Smooth muscle cell (in vitro differentiated cells): ENCODE measurements around the gene S1PR5. TPM values are rescaled to one million over a fixed set of nuclear protein-coding genes. Genes with fewer than 3 reads are reported as not detected.

Source experiments
- DNase-seq: peaks from one replicate; lab custom pipeline; 2025; ENCODE audit not compliant: unreplicated experiment; lab: John Stamatoyannopoulos, UW
- H2AFZ ChIP-seq: fragments of 200-600 bp; sonication (generic); 2 replicates; pipeline ENCODE4 v1.6.0; 2016; ENCODE audit warnings: antibody characterized with exemption, low read depth, mild to moderate bottlenecking
- H3F3A ChIP-seq: fragments of 200-600 bp; sonication (generic); 2 replicates; pipeline ENCODE4 v1.6.0; 2017; ENCODE audit warnings: antibody characterized with exemption, low read depth
- H3K27ac ChIP-seq: fragments of 200-600 bp; sonication (generic); 2 replicates; pipeline ENCODE4 v1.5.1; 2016; ENCODE audit warnings: low read depth, mild to moderate bottlenecking
- H3K27me3 ChIP-seq: fragments of 200-600 bp; sonication (generic); 2 replicates; pipeline ENCODE4 v1.6.1; 2016; ENCODE audit warnings: low read depth, mild to moderate bottlenecking
- H3K36me3 ChIP-seq: fragments of 200-600 bp; sonication (generic); 2 replicates; pipeline ENCODE4 v1.5.1; 2016; ENCODE audit warnings: low read depth
- H3K4me1 ChIP-seq: fragments of 200-600 bp; sonication (generic); 2 replicates; pipeline ENCODE4 v1.5.1; 2016; ENCODE audit warnings: low read depth
- H3K4me2 ChIP-seq: fragments of 200-600 bp; sonication (generic); 2 replicates; pipeline ENCODE4 v1.6.0; 2016; ENCODE audit warnings: mild to moderate bottlenecking
- H3K4me3 ChIP-seq: fragments of 200-600 bp; sonication (generic); 2 replicates; pipeline ENCODE4 v1.5.1; 2016; ENCODE audit warnings: mild to moderate bottlenecking
- H3K79me2 ChIP-seq: fragments of 200-600 bp; sonication (generic); 2 replicates; pipeline ENCODE4 v1.6.0; 2016; ENCODE audit warnings: low read depth, mild to moderate bottlenecking
- H3K9ac ChIP-seq: fragments of 200-600 bp; sonication (generic); 2 replicates; pipeline ENCODE4 v1.6.0; 2016; ENCODE audit warnings: low read depth
- H3K9me3 ChIP-seq: fragments of 200-600 bp; sonication (generic); replicated peaks from 2 replicates; pipeline ENCODE4 v1.5.1; 2016; ENCODE audit warnings: low read depth
- H4K20me1 ChIP-seq: fragments of 200-600 bp; sonication (generic); 2 replicates; pipeline ENCODE4 v1.6.0; 2016; ENCODE audit warnings: low read depth
- CTCF ChIP-seq: fragments of 200-600 bp; sonication (generic); IDR thresholded peaks from 2 replicates; pipeline ENCODE4 v1.5.1; 2017; ENCODE audit warnings: borderline replicate concordance, mild to moderate bottlenecking, antibody characterized with exemption; ENCODE audit not compliant: insufficient read depth, poor library complexity, severe bottlenecking
- WGBS: methylation state at CpG from one replicate; pipeline ENCODE4 v1.1.7; 2016; ENCODE audit warnings: low lambda C conversion rate; 5-methylcytosine and 5-hydroxymethylcytosine counted together
- polyA plus RNA-seq: library from polyadenylated mRNA; unstranded; fragments of >200 nt; fragmentation: Nextera tagmentation; extraction: Ambion mirVana; gene quantifications from 2 replicates; pipeline ENCODE4 v1.2.1, GENCODE V29; 2016
- total RNA-seq: library from RNA; depleted of rRNA; stranded (reverse); fragments of >200 nt; gene quantifications from 2 replicates; pipeline ENCODE4 v1.2.3, GENCODE V29; 2014

Gene S1PR5
- total RNA-seq = 5.3 and 6.3 TPM in 2 replicates
- polyA plus RNA-seq = 6.8 and 9.0 TPM in 2 replicates

GRCh38 chr19:10517361-10517759 is at the start of gene S1PR5:
Gene S1PR5 (minus strand): TSS chr19:10517447. CDS start chr19:10515011, 2,436 bp downstream.
- H3F3A ChIP-seq = no peaks in the 10 kb centered on the region
- H3K27me3 ChIP-seq = peaks cover 19% of the 10 kb centered on the region
- H3K4me3 ChIP-seq = peak within 1 kb of the TSS; percentile 54
- H3K36me3 ChIP-seq = no peaks in the 10 kb centered on the region
- no peak for TF ChIP-seq CTCF
- no peak within 1 kb of the TSS for H3K27ac ChIP-seq
- peak; percentile 50 for DNase-seq
- WGBS = 2% methylated on average over 28 of the region's 39 CpGs
- peak within 1 kb of the TSS; percentile 93 for H3K4me2 ChIP-seq
- peaks cover 12% of the 10 kb centered on the region for H3K4me1 ChIP-seq
- peaks cover 16% of the 10 kb centered on the region for H3K79me2 ChIP-seq
- H3K9ac ChIP-seq = no peak within 1 kb of the TSS
- H3K9me3 ChIP-seq = no peaks in the 10 kb centered on the region
- H2AFZ ChIP-seq = peak within 1 kb of the TSS; percentile 73
- H4K20me1 ChIP-seq = no peaks in the 10 kb centered on the region

- Histone ChIP-seq H2AFZ (no peak overlapping the region), H3K79me2 (peaks cover 12% of the 10 kb centered on the region), H4K20me1 (no peaks in the 10 kb centered on the region), H3K4me3 (peak overlapping the region; percentile 65), H3K4me1 (peaks cover 18% of the 10 kb centered on the region), H3K36me3 (no peaks in the 10 kb centered on the region), H3F3A (peaks cover 14% of the 10 kb centered on the region), H3K9me3 (no peaks in the 10 kb centered on the region), H3K27ac (peak overlapping the region; percentile 33), H3K4me2 (peak overlapping the region; percentile 94), H3K27me3 (no peaks in the 10 kb centered on the region), H3K9ac (no peak overlapping the region)
- no peak for DNase-seq
- 85% methylated on average over 19 of the region's 19 CpGs for WGBS
- no peak for TF ChIP-seq CTCF
Measured at GRCh38 chr19:10566658-10567410, 49.6 kb upstream of the S1PR5 start.

- Histone ChIP-seq H3K9ac (no peak overlapping the region), H3K27ac (peak overlapping the region; percentile 33)
Measured at GRCh38 chr19:10566408-10566657, 49.1 kb upstream of the S1PR5 start.

More at GRCh38 chr19:10566408-10566657, 49.1 kb upstream of the S1PR5 start:
- Histone ChIP-seq H4K20me1 (no peaks in the 10 kb centered on the region), H3K27me3 (no peaks in the 10 kb centered on the region), H3K4me1 (peaks cover 18% of the 10 kb centered on the region), H3K36me3 (no peaks in the 10 kb centered on the region), H3K9me3 (no peaks in the 10 kb centered on the region), H3K4me2 (peak overlapping the region; percentile 94), H3K79me2 (peaks cover 12% of the 10 kb centered on the region), H3K4me3 (peak overlapping the region; percentile 65), H3F3A (peaks cover 14% of the 10 kb centered on the region), H2AFZ (no peak overlapping the region)
- no peak for TF ChIP-seq CTCF
- WGBS = 40% methylated on average over 4 of the region's 4 CpGs
- DNase-seq = no peak
